ENCODE measurements around the gene PACSIN2.

DNA sequence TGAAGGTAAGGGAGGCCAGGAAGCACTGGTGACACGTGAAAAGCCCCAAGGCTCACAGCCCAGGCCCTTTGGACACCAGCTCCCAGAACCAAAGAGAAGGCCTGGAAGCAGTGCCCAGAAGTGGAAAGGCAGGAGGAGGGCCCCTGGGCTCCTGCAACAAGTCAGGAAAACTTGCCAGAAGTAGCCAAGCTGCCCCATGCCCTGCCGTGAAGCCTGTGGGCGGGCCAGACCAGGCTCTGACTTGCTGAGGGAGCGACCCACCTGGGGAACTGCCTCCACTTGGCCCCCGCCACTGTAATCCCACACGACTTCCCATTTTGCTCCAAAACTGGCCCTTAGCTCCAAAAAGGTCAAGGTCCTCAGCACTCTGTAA lies 106.6 kb downstream of the PACSIN2 start:
- TF ChIP-seq, protein P1, sequence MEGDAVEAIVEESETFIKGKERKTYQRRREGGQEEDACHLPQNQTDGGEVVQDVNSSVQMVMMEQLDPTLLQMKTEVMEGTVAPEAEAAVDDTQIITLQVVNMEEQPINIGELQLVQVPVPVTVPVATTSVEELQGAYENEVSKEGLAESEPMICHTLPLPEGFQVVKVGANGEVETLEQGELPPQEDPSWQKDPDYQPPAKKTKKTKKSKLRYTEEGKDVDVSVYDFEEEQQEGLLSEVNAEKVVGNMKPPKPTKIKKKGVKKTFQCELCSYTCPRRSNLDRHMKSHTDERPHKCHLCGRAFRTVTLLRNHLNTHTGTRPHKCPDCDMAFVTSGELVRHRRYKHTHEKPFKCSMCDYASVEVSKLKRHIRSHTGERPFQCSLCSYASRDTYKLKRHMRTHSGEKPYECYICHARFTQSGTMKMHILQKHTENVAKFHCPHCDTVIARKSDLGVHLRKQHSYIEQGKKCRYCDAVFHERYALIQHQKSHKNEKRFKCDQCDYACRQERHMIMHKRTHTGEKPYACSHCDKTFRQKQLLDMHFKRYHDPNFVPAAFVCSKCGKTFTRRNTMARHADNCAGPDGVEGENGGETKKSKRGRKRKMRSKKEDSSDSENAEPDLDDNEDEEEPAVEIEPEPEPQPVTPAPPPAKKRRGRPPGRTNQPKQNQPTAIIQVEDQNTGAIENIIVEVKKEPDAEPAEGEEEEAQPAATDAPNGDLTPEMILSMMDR (IDR thresholded peaks at IDR 0.05; ENCODE audit: insufficient read depth, low read depth, low read length): no peak
- no peak for TF ChIP-seq EZH2 (IDR thresholded peaks at IDR 0.05; ENCODE audit: insufficient read depth, low read length)

Data from astrocyte (in vitro differentiated cells and primary cell).